HG02938 (cell line): ENCODE measurements around the gene DGKI.

ENCODE experiments used
- ATAC-seq: cut with Tn5 transposase; IDR thresholded peaks from one replicate; pipeline ENCODE4 v1.9.1; 2021; ENCODE audit warnings: mild to moderate bottlenecking, moderate library complexity; ENCODE audit not compliant: unreplicated experiment

DGKI gene

GRCh38 chr7:137658190-137658900 is 188.4 kb downstream of the DGKI start:
- ATAC-seq: no peak

DNA sequence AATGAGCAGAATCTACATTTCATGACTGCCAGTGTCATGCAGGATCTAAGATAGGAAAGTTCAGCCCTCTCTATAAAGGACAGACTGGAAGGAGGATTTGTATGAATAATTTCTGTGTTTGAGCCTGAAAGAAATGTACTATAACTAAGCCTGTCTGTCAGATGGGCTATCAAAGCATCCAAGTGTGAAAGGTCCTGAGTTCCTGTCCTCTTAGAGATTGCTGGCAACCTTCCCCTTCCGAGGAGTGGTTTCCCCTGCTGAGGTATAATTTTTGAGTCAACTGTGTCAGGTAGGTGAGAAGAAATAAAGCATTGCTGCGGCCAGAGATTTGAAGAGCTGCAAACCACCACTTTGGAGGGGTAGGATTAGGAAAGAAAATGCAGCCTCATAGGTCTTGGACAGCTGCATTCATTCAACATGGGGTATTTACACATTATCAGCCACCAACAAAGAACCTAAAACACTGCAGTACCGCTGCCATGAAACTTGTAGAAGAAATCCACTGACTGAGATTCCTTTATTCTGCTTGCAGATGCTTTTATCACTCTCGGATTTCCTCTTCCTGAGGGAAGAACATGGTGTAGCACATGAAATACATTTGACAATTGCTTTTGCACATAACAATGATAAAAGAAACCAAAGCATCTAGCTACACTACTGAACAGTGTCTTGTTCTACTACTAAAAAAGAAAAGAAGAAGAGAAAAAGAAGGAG is 189.1 kb downstream of the DGKI start:
- ATAC-seq: no peak

GRCh38 chr7:137656850-137657232 is 189.9 kb downstream of the DGKI start:
- ATAC-seq: no peak

- ATAC-seq: peak; percentile 90
Measured at GRCh38 chr7:137656227-137656849, 190.4 kb downstream of the DGKI start.

DNA sequence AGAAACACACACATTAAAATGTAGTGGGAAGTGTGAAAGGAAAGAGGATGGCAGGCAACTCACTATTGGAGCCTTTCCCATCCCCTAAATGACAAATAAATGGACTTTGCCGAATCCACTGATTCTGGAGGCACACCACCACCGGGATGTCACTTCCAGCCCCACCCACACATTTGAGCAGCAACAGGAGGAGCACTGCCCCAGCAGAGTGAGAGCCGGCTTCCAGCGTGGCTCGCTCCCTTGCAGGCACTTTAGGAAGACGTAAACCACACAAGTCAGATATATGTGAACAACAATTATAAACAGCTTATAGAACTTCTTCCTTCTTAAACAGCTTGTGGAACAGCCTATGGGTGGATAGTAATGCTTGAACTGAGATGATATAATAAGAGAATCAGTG is 191.0 kb downstream of the DGKI start:
- ATAC-seq: no peak

- ATAC-seq: no peak
Measured at GRCh38 chr7:137652721-137653120, 194.1 kb downstream of the DGKI start.

GRCh38 chr7:137647905-137648565 is 198.7 kb downstream of the DGKI start:
- no peak for ATAC-seq

DNA sequence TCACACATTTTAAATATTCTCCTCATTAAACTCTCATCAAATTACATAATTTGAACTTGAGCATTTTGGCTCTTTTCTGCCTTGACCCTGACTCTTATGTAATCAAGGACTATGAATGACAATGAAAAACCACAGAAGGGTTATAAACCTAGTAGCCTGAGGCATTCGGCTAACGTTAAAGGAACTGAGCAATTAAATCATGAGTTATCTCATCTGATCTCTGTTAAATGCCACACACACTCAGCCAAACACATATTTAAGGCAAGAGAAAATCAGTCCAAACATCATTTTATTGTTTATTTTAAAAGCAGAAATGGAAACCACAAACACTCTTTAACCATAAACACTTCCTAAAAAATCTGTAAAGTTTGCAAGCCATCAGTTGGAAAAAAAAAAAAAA is 204.3 kb downstream of the DGKI start:
- ATAC-seq: no peak

GRCh38 chr7:137642031-137642430 is 204.7 kb downstream of the DGKI start:
- ATAC-seq: no peak

DNA sequence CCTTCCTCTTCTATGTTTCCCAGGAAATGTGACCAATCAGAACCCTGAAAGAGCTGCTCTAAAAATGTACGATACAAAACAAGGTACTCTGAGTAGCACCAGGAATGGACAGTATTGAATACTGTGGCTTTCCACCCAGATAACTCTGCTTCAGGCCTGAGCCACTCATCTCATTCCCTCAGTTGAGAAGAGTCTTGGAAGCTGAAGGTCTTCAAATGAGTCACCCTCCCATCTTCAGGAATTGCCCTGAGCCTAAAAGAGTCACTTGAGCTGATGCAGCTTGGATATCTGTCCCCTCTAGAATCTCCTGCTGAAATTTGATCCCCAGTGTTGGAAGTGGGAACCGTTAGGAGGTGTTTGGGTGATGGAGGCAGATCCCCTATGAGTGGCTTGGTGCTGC is 210.4 kb downstream of the DGKI start:
- no peak for ATAC-seq

DNA sequence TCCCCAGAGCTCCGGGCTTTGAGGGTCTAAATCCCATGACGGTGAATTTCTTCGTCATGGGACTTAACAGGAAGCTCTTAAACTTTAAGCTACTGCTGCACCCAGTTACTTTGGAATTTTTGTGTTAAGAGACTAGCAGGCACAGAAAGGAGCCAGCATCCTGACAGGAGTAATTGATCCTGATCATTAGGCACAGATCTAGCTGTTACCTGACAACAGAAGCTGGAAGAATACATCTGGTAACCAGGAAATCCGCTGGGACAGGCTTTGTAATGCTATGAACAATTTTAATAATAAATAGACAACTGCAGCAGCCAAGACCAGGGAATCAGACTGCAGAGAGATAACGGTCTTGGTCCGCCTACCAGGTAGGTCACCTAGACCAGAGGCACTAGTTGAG is 210.9 kb downstream of the DGKI start:
- no peak for ATAC-seq

DNA sequence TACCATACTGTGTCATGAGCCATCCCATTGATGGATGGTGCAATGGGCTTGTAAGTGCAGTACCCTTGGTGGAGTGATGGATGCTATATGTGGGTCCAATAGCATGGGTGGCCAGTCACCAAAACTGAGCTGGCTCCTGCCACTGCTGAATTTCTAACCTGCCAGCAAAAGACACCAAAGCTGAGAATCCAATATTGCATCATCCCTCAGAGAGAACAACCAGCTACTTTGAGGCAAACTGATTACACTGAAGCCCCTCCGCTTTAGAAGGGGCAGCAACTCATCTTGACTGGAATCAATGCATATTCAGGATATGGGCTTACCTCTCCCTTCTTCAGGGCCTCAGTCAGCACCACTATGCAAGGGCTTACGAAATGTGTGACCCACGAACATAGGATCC is 211.6 kb downstream of the DGKI start:
- ATAC-seq: no peak

DNA sequence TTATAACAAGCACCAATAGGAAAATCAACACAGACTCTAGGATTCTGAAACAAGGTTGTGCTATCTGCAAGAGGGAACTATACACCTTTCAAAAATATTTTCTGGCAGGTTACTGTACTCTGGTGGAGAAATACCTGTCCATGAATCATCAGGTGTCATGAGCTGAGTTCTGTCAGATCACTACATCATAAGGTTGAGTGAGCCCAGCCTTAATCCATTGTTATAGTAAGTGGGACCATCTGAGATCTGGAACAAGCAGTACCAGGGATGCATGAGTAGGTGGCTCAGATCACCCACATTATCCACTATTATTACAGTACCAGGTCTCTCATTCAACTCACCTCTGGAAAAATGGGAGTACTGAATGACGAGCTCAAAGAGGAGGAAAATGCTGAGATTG is 212.4 kb downstream of the DGKI start:
- ATAC-seq: no peak

GRCh38 chr7:137633133-137633532 is 213.6 kb downstream of the DGKI start:
- no peak for ATAC-seq

GRCh38 chr7:137628216-137628615 is 218.6 kb downstream of the DGKI start:
- no peak for ATAC-seq

- peak; percentile 72 for ATAC-seq
Measured at GRCh38 chr7:137626469-137627067, 220.2 kb downstream of the DGKI start.

- ATAC-seq: no peak
Measured at GRCh38 chr7:137625197-137625596, 221.6 kb downstream of the DGKI start.

DNA sequence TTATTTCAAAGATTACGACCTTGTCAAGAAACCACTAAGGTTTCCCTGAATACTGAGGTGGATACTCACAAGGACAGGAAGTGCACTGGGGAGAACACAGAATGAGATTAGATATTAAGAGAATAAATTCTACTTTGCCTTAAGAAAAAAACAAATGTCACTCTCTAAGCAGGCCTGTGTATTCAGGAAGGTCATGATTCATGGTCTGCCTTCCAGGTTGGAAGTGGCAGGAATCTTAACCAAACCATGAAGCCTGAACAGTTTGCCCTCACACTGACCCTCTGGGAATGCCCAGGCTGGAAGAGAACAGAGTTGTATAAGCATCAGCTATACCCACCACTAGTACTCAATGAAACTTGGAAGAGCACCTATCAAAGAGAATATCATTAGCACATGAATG is 227.6 kb downstream of the DGKI start:
- ATAC-seq: no peak

GRCh38 chr7:137618748-137619147 is 228.0 kb downstream of the DGKI start:
- no peak for ATAC-seq

DNA sequence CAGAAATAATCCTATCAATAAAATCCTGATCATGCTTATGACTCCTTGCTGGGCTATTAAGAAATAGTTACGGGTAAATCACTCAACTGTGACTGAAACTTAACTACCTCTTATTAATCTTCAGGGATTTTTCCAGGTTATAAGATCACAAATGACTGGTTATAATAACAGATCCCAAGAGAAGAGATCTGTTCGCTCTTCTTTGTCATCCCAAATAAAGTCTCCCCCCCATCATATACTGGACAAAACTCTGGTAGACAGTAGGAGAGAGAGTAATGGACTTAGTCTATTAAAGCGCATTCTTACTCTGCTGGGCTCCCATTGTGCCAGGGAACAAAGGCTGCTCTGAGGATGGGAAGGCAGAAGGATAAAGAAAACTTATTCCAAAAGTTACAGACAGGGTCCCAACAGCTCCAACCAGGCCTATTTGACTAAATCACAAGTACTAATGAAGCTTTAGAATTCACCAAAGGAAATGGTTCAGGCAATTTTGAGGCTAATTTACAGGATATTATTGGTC is 233.7 kb downstream of the DGKI start:
- no peak for ATAC-seq

- ATAC-seq: no peak
Measured at GRCh38 chr7:137611606-137612005, 235.2 kb downstream of the DGKI start.
